ENCODE data around the gene AXIN1. TPM values are rescaled to one million over a fixed set of nuclear protein-coding genes. Genes with fewer than 3 reads are reported as not detected.

AXIN1 gene
- total RNA-seq, 1 experiment from 2014 or later = 46.9 TPM

- Histone ChIP-seq H3K27me3 (no peaks in the 10 kb centered on the region), H3K4me3 (no peak overlapping the region), H3K9me3 (no peaks in the 10 kb centered on the region), H3K36me3 (peaks cover 58% of the 10 kb centered on the region)
- DNase-seq = no peak
These were observed 45.6 kb downstream of the AXIN1 start for GRCh38 chr16:306911-307370.

- H3K27me3 ChIP-seq = no peaks in the 10 kb centered on the region
- H3K4me3 ChIP-seq = no peak overlapping the region
- peaks cover 55% of the 10 kb centered on the region for H3K36me3 ChIP-seq
- no peak for DNase-seq
- no peaks in the 10 kb centered on the region for H3K9me3 ChIP-seq
These were observed 46.5 kb downstream of the AXIN1 start for GRCh38 chr16:305916-306626.

- H3K27me3 ChIP-seq = no peaks in the 10 kb centered on the region
- H3K36me3 ChIP-seq = peaks cover 54% of the 10 kb centered on the region
- H3K4me3 ChIP-seq = no peak overlapping the region
- DNase-seq = no peak
- no peaks in the 10 kb centered on the region for H3K9me3 ChIP-seq
These were observed 48.6 kb downstream of the AXIN1 start for GRCh38 chr16:303760-304505.

GRCh38 chr16:301950-302349 is 50.6 kb downstream of the AXIN1 start:
- Histone ChIP-seq H3K36me3 (peaks cover 44% of the 10 kb centered on the region), H3K9me3 (no peaks in the 10 kb centered on the region), H3K4me3 (no peak overlapping the region), H3K27me3 (no peaks in the 10 kb centered on the region)
- DNase-seq = no peak

GRCh38 chr16:301235-301634 is 51.3 kb downstream of the AXIN1 start:
- no peaks in the 10 kb centered on the region for H3K27me3 ChIP-seq
- no peak for DNase-seq
- H3K36me3 ChIP-seq = peaks cover 43% of the 10 kb centered on the region
- no peaks in the 10 kb centered on the region for H3K9me3 ChIP-seq
- H3K4me3 ChIP-seq = no peak overlapping the region

GRCh38 chr16:297832-298231 is 54.7 kb downstream of the AXIN1 start:
- Histone ChIP-seq H3K27me3 (no peaks in the 10 kb centered on the region), H3K4me3 (no peak overlapping the region), H3K9me3 (no peaks in the 10 kb centered on the region), H3K36me3 (peaks cover 32% of the 10 kb centered on the region)
- no peak for DNase-seq

GRCh38 chr16:296806-297510 is 55.6 kb downstream of the AXIN1 start:
- H3K36me3 ChIP-seq = peaks cover 32% of the 10 kb centered on the region
- DNase-seq = no peak
- H3K9me3 ChIP-seq = no peaks in the 10 kb centered on the region
- no peaks in the 10 kb centered on the region for H3K27me3 ChIP-seq
- no peak overlapping the region for H3K4me3 ChIP-seq

GRCh38 chr16:296276-296675 is 56.2 kb downstream of the AXIN1 start:
- Histone ChIP-seq H3K36me3 (peaks cover 32% of the 10 kb centered on the region), H3K27me3 (no peaks in the 10 kb centered on the region), H3K9me3 (no peaks in the 10 kb centered on the region), H3K4me3 (no peak overlapping the region)
- DNase-seq = no peak

GRCh38 chr16:293043-293775 is 59.3 kb downstream of the AXIN1 start:
- no peak for DNase-seq
- H3K4me3 ChIP-seq = no peak overlapping the region
- H3K27me3 ChIP-seq = no peaks in the 10 kb centered on the region
- H3K9me3 ChIP-seq = no peaks in the 10 kb centered on the region
- H3K36me3 ChIP-seq = peaks cover 44% of the 10 kb centered on the region

GRCh38 chr16:291539-291938 is 61.0 kb downstream of the AXIN1 start:
- Histone ChIP-seq H3K9me3 (no peaks in the 10 kb centered on the region), H3K36me3 (peaks cover 50% of the 10 kb centered on the region), H3K27me3 (no peaks in the 10 kb centered on the region), H3K4me3 (no peak overlapping the region)
- DNase-seq = no peak

- Histone ChIP-seq H3K27me3 (no peaks in the 10 kb centered on the region), H3K4me3 (no peak overlapping the region), H3K9me3 (no peaks in the 10 kb centered on the region), H3K36me3 (peaks cover 50% of the 10 kb centered on the region)
- no peak for DNase-seq
These were observed 61.7 kb downstream of the AXIN1 start for GRCh38 chr16:290681-291405.

GRCh38 chr16:290015-290680 is 62.4 kb downstream of the AXIN1 start:
- H3K36me3 ChIP-seq = peaks cover 48% of the 10 kb centered on the region
- no peaks in the 10 kb centered on the region for H3K9me3 ChIP-seq
- no peak overlapping the region for H3K4me3 ChIP-seq
- no peaks in the 10 kb centered on the region for H3K27me3 ChIP-seq
- DNase-seq = no peak

- no peaks in the 10 kb centered on the region for H3K27me3 ChIP-seq
- DNase-seq = no peak
- H3K9me3 ChIP-seq = no peaks in the 10 kb centered on the region
- H3K4me3 ChIP-seq = no peak overlapping the region
- H3K36me3 ChIP-seq = peaks cover 50% of the 10 kb centered on the region
These were observed 63.0 kb downstream of the AXIN1 start for GRCh38 chr16:289395-289997.

- peaks cover 50% of the 10 kb centered on the region for H3K36me3 ChIP-seq
- no peak for DNase-seq
- H3K9me3 ChIP-seq = no peaks in the 10 kb centered on the region
- no peak overlapping the region for H3K4me3 ChIP-seq
- H3K27me3 ChIP-seq = no peaks in the 10 kb centered on the region
These were observed 64.3 kb downstream of the AXIN1 start for GRCh38 chr16:287981-288920.
